Gastroesophageal sphincter (tissue), 3 donors: ENCODE measurements around the gene A3GALT2.
A peak's percentile ranks its signal among the peaks of the same experiment; 100 is the strongest.

Experiments used
- CTCF ChIP-seq, 4 experiments: fragments of 200-600 bp in 2 of 4; fragments of 450-650 bp in 2 of 4; sonication (generic) in 1 of 4; IDR thresholded peaks; one replicate each; pipeline ENCODE4 v1.5.1; 2017 to 2019; ENCODE audit warnings: antibody characterized with exemption in 4 of 4, mild to moderate bottlenecking in 2 of 4, moderate library complexity in 2 of 4
- EP300 ChIP-seq: sonication (generic); formaldehyde crosslinking; IDR thresholded peaks from one replicate; pipeline ENCODE4 v1.6.1; 2017; ENCODE audit warnings: antibody characterized with exemption, mild to moderate bottlenecking
- POLR2A ChIP-seq, 2 donors: fragments of 450-650 bp; IDR thresholded peaks; one replicate each; pipeline ENCODE4 v1.6.1; 2017; ENCODE audit warnings: antibody characterized with exemption in 2 of 2, mild to moderate bottlenecking in 2 of 2, moderate library complexity in 1 of 2
- POLR2AphosphoS5 ChIP-seq: sonication (generic); formaldehyde crosslinking; IDR thresholded peaks from one replicate; pipeline ENCODE4 v1.6.1; 2017; ENCODE audit warnings: antibody characterized with exemption

- TF ChIP-seq CTCF (IDR thresholded peaks at IDR 0.05): no peak
- TF ChIP-seq POLR2A (IDR thresholded peaks at IDR 0.05): no peak
- peak; percentile 41 for TF ChIP-seq POLR2AphosphoS5
- no peak for TF ChIP-seq EP300
Observed at GRCh38 chr1:33365560-33365997, 44.7 kb upstream of the A3GALT2 start.
